ENCODE data around the gene CCDC14. TPM values are rescaled to one million over a fixed set of nuclear protein-coding genes. Genes with fewer than 3 reads are reported as not detected.

Gene CCDC14
- polyA plus RNA-seq, 1 experiment = 163 TPM

DNA sequence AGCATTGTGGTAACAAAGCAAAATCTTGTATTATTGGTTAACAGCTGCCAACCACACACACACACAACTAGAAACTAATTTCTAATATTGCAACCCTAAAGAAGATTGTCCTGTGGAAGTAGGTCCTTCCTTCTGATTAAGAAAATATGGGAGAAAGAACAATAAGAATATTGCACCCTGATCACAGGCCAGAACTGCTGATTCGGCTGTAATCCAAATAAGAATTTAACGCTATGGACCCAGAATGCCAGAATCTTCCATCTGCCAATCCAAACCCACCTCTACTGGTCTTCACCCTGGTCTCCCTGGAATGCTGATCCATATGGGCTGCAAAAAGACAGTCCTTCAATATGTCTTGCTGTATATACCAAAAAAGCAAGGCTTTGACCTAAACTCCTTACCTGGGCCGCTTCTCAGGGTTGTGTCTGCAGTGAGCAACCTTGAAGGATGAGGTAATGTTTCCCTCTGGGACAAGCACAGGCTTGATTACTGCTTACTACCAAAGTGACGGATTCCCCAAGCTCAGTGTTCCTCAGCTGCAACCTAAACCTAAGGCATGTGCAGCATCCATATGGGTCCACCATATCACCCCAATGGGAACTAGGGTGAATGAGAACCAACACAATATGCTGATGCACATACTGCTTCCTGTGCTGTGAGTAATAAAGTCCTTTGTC lies 8.0 kb downstream of the CCDC14 start:
- TF ChIP-seq, protein P1, sequence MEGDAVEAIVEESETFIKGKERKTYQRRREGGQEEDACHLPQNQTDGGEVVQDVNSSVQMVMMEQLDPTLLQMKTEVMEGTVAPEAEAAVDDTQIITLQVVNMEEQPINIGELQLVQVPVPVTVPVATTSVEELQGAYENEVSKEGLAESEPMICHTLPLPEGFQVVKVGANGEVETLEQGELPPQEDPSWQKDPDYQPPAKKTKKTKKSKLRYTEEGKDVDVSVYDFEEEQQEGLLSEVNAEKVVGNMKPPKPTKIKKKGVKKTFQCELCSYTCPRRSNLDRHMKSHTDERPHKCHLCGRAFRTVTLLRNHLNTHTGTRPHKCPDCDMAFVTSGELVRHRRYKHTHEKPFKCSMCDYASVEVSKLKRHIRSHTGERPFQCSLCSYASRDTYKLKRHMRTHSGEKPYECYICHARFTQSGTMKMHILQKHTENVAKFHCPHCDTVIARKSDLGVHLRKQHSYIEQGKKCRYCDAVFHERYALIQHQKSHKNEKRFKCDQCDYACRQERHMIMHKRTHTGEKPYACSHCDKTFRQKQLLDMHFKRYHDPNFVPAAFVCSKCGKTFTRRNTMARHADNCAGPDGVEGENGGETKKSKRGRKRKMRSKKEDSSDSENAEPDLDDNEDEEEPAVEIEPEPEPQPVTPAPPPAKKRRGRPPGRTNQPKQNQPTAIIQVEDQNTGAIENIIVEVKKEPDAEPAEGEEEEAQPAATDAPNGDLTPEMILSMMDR (IDR thresholded peaks at IDR 0.05; ENCODE audit: low read depth, low read length) = no peak
- Histone ChIP-seq H3K4me3 (ENCODE audit: low read depth, low read length) (no peak overlapping the region), H3K27ac (ENCODE audit: low read depth, low read length) (no peak overlapping the region), H3K27me3 (ENCODE audit: control insufficient read depth, insufficient read depth, low read length) (no peaks in the 10 kb centered on the region), H3K9me3 (ENCODE audit: control insufficient read depth, insufficient read depth, low read length) (no peaks in the 10 kb centered on the region)
- no peak for DNase-seq (ENCODE audit: low read depth, low spot score)
- ChIA-PET CTCF (no interaction called here), POLR2A (interaction anchor here (1.1 kb wide), 1 partner anchor 8 kb away, joined by 6 read pairs; the partner anchor contains the start of gene CCDC14)

DNA sequence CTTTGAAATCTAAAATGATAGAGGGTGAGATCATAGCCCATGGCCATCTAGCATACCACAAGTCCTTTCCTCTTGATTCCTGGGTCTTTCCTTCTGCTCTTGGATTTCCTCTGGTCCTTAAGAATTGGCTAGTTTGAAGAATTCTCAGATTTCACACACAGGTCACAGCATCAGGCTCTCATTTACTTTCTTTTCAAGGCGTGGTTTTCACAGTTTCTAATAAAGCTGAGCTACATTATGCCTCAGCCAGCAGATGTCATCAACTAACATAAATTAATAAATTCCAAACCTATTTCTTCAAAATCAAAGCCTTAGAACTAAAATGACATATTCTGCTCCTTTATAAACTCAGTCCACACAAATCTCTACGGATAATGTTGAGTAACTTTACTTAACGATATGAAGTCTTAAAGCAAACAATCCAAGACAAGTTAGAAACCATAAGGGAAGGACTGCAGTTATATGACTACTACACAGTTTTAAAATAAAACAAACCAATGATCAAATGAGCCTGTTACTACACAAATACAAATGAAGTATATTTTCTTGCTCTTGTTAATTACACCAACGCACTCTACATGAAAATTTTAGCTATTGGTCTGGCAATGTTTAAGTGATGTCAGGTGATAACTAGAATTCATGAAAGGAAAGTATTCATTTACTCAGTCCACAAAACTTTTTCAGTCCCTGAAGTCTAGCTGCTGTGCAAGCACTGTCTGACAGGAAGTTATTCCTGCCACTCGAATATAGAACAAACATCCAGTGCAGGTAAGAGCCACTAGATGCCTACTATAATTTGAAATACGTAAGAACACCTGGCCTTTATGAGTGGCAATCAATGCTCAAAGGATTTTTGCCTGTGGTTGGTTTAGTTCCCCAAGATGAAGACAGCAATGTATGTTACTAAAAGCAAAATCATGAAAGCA lies 9.2 kb downstream of the CCDC14 start:
- TF ChIP-seq, protein P1 (IDR thresholded peaks at IDR 0.05; ENCODE audit: low read depth, low read length) = no peak
- Histone ChIP-seq H3K27me3 (ENCODE audit: control insufficient read depth, insufficient read depth, low read length) (no peaks in the 10 kb centered on the region), H3K9me3 (ENCODE audit: control insufficient read depth, insufficient read depth, low read length) (no peaks in the 10 kb centered on the region), H3K27ac (ENCODE audit: low read depth, low read length) (no peak overlapping the region), H3K4me3 (ENCODE audit: low read depth, low read length) (no peak overlapping the region)
- CTCF ChIA-PET = interaction anchor here (0.9 to 1.1 kb wide), 2 partner anchors 81 to 228 kb away, joined by 3 to 4 read pairs; no protein-coding TSS in a partner anchor
- DNase-seq (ENCODE audit: low read depth, low spot score) = no peak
- POLR2A ChIA-PET = interaction anchor here (0.9 to 1.1 kb wide), 2 partner anchors 9 kb away, joined by 3 to 6 read pairs; partner anchors contain the start of gene CCDC14

DNA sequence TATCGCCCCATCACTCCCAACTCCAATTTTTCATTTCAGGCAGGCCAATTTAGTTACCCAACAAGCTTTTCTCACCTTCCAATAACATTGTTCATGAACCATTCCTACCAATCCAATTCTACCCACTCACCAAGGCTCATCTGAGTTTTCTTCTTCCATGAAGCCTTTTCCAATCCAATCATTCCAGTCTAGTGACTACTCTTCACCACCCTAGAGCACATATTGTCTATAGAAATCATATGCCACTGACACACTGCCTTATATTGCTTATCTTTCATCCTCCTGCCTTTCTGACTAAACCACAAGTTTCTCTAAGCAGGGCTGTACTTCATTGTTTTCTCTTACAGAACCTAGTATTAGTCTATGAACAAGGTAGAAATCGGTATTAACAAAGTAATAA lies 11.4 kb downstream of the CCDC14 start:
- Histone ChIP-seq H3K4me3 (ENCODE audit: low read depth, low read length) (no peak overlapping the region), H3K9me3 (ENCODE audit: control insufficient read depth, insufficient read depth, low read length) (no peaks in the 10 kb centered on the region), H3K27me3 (ENCODE audit: control insufficient read depth, insufficient read depth, low read length) (no peaks in the 10 kb centered on the region), H3K27ac (ENCODE audit: low read depth, low read length) (no peak overlapping the region)
- ChIA-PET CTCF (interaction anchor here (0.9 kb wide), 1 partner anchor 9 kb away, joined by 4 read pairs; no protein-coding TSS in a partner anchor), POLR2A (no interaction called here)
- peak; percentile 32 for DNase-seq (ENCODE audit: low read depth, low spot score)
- TF ChIP-seq, protein P1 (IDR thresholded peaks at IDR 0.05; ENCODE audit: low read depth, low read length) = no peak

DNA sequence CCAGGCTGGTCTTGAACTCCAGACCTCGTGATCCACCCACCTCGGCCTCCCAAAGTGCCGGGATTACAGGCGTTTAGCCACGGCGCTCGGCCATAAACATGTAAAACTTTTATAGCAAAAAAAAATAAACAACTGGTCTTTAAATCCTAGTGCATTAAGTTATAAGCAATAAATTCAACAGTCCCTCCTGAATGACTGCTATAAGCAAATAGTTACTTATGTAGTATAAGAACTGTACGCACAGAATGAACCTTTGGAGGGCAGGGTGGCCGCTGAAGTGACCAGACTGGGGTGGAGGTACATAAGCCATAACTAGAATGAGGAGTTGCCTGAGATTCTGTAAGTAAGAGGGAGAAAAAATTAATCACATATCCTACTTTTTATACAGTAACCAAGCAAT lies 12.6 kb downstream of the CCDC14 start:
- Histone ChIP-seq H3K27ac (ENCODE audit: low read depth, low read length) (no peak overlapping the region), H3K9me3 (ENCODE audit: control insufficient read depth, insufficient read depth, low read length) (no peaks in the 10 kb centered on the region), H3K27me3 (ENCODE audit: control insufficient read depth, insufficient read depth, low read length) (no peaks in the 10 kb centered on the region), H3K4me3 (ENCODE audit: low read depth, low read length) (no peak overlapping the region)
- no peak for DNase-seq (ENCODE audit: low read depth, low spot score)
- CTCF ChIA-PET = no interaction called here
- POLR2A ChIA-PET = no interaction called here
- TF ChIP-seq, protein P1 (IDR thresholded peaks at IDR 0.05; ENCODE audit: low read depth, low read length) = no peak

DNA sequence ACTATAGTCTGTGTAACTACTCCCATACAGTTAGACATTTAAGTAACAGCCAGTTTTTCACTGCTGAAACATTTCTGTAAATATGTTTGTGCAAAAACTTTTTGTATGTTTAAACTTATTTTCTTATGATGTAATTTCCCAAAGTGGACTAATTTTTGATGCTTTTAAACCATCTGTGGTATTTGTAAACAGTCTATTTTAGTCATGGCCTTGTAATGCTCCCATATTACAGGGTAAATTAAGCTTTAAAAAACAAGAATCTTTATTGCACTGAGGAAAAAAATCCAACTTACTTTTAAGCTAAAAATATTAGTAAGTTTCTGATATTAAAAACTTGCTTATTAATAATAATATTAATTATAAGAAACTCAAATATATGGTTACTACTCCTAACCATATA lies 13.5 kb downstream of the CCDC14 start:
- H3K9me3 ChIP-seq (ENCODE audit: control insufficient read depth, insufficient read depth, low read length) = no peaks in the 10 kb centered on the region
- no peak overlapping the region for H3K4me3 ChIP-seq (ENCODE audit: low read depth, low read length)
- H3K27me3 ChIP-seq (ENCODE audit: control insufficient read depth, insufficient read depth, low read length) = no peaks in the 10 kb centered on the region
- DNase-seq (ENCODE audit: low read depth, low spot score) = no peak
- ChIA-PET POLR2A (no interaction called here), CTCF (no interaction called here)
- TF ChIP-seq, protein P1 (IDR thresholded peaks at IDR 0.05; ENCODE audit: low read depth, low read length) = no peak
- H3K27ac ChIP-seq (ENCODE audit: low read depth, low read length) = no peak overlapping the region

Data from AG04450 (cell line).